ENCODE results near the gene WASHC2A.
"Not testable (repeated sequence)": the region's sequence is repeated elsewhere in the genome, so short reads cannot be mapped to it uniquely, and the experiment has no call there.

GRCh38 chr10:50169506-50169905, 101.8 kb downstream of the WASHC2A start:
- TF ChIP-seq CTCF (IDR thresholded peaks at IDR 0.05; ENCODE audit: low read length); EZH2 (optimal IDR thresholded peaks at IDR 0.05; ENCODE audit: low read depth, low read length): not testable (repeated sequence)

All from MM.1S (cell line).